Neural progenitor cell (in vitro differentiated cells): ENCODE measurements around the gene LEO1. TPM values are rescaled to one million over a fixed set of nuclear protein-coding genes. Genes with fewer than 3 reads are reported as not detected.

Experiments used
- DNase-seq: peaks from one replicate; pipeline ENCODE4 v3.0.0-alpha.2; 2016; ENCODE audit warnings: low spot score
- H2AFZ ChIP-seq: fragments of 200-600 bp; sonication (generic); replicated peaks from 2 replicates; pipeline ENCODE4 v1.6.1; 2016; ENCODE audit warnings: antibody characterized with exemption
- H3F3A ChIP-seq: fragments of 200-600 bp; sonication (generic); 2 replicates; pipeline ENCODE4 v1.6.1; 2016; ENCODE audit warnings: antibody characterized with exemption, low read depth
- H3K27ac ChIP-seq: fragments of 200-600 bp; sonication (generic); 2 replicates; pipeline ENCODE4 v1.5.1; 2016; ENCODE audit warnings: mild to moderate bottlenecking
- H3K27me3 ChIP-seq: fragments of 200-600 bp; sonication (generic); 2 replicates; pipeline ENCODE4 v1.6.1; 2016; ENCODE audit warnings: mild to moderate bottlenecking, moderate library complexity
- H3K36me3 ChIP-seq: fragments of 200-600 bp; sonication (generic); 2 replicates; pipeline ENCODE4 v1.5.1; 2016
- H3K4me1 ChIP-seq: fragments of 200-600 bp; sonication (generic); 2 replicates; pipeline ENCODE4 v1.6.1; 2016; ENCODE audit warnings: mixed run types
- H3K4me2 ChIP-seq: fragments of 200-600 bp; sonication (generic); 2 replicates; pipeline ENCODE4 v1.6.1; 2016
- H3K4me3 ChIP-seq: fragments of 200-600 bp; sonication (generic); 2 replicates; pipeline ENCODE4 v1.5.1; 2016
- H3K79me2 ChIP-seq: fragments of 200-600 bp; sonication (generic); 2 replicates; pipeline ENCODE4 v1.6.1; 2016; ENCODE audit warnings: low read depth
- H3K9ac ChIP-seq: fragments of 200-600 bp; sonication (generic); 2 replicates; pipeline ENCODE4 v1.6.1; 2016
- H3K9me3 ChIP-seq: fragments of 200-600 bp; sonication (generic); 2 replicates; pipeline ENCODE4 v1.5.1; 2016; ENCODE audit warnings: low read depth
- H4K20me1 ChIP-seq: fragments of 200-600 bp; sonication (generic); 2 replicates; pipeline ENCODE4 v1.6.1; 2016; ENCODE audit warnings: low read depth
- H3K27ac Mint-ChIP-seq: 3 replicates; pipeline ENCODE4 v1.8.0; 2021; ENCODE audit warnings: mixed read lengths
- H3K27me3 Mint-ChIP-seq: 2 replicates; pipeline ENCODE4 v1.8.0; 2022; ENCODE audit warnings: low read depth, mild to moderate bottlenecking, inconsistent platforms, moderate library complexity, mixed read lengths; ENCODE audit not compliant: insufficient read depth
- H3K36me3 Mint-ChIP-seq: 3 replicates; pipeline ENCODE4 v1.8.0; 2021; ENCODE audit warnings: mixed read lengths
- H3K4me1 Mint-ChIP-seq: 3 replicates; pipeline ENCODE4 v1.8.0; 2021; ENCODE audit warnings: mixed read lengths
- H3K4me3 Mint-ChIP-seq: 3 replicates; pipeline ENCODE4 v1.8.0; 2021; ENCODE audit warnings: mild to moderate bottlenecking, moderate library complexity, mixed read lengths
- H3K9me3 Mint-ChIP-seq: 3 replicates; pipeline ENCODE4 v1.8.0; 2020; ENCODE audit warnings: mixed read lengths
- CTCF ChIP-seq: fragments of 200-600 bp; sonication (generic); IDR thresholded peaks from 2 replicates; pipeline ENCODE4 v1.5.1; 2017; ENCODE audit warnings: antibody characterized with exemption, mild to moderate bottlenecking
- EZH2 ChIP-seq: fragments of 200-600 bp; sonication (generic); IDR thresholded peaks from 2 replicates; pipeline ENCODE4 v1.6.1; 2017; ENCODE audit warnings: antibody characterized with exemption, mild to moderate bottlenecking, moderate library complexity
- EZH2phosphoT487 ChIP-seq: fragments of 200-600 bp; sonication (generic); IDR thresholded peaks from 2 replicates; pipeline ENCODE4 v1.6.1; 2017; ENCODE audit warnings: antibody characterized with exemption
- total RNA-seq: library from RNA; depleted of rRNA; stranded (reverse); fragments of >200 nt; gene quantifications from 2 replicates; pipeline ENCODE4 v1.2.3, GENCODE V29; 2015; ENCODE audit warnings: low replicate concordance

The LEO1 gene
- total RNA-seq, 1 donor from 2014 or later: 43.9 TPM

- Histone ChIP-seq H3K9me3 (no peaks in the 10 kb centered on the region), H3K9ac (no peak overlapping the region), H2AFZ (no peak overlapping the region), H3K27ac (no peak overlapping the region), H3F3A (peaks cover 5% of the 10 kb centered on the region), H3K4me1 (peaks cover 6% of the 10 kb centered on the region), H3K27me3 (no peaks in the 10 kb centered on the region), H3K4me3 (no peak overlapping the region), H3K79me2 (peaks cover 72% of the 10 kb centered on the region), H3K36me3 (no peaks in the 10 kb centered on the region), H4K20me1 (no peaks in the 10 kb centered on the region), H3K4me2 (no peak overlapping the region)
- Mint-ChIP-seq H3K4me1 (peaks cover 15% of the 10 kb centered on the region), H3K27ac (no peak overlapping the region), H3K36me3 (peaks cover 30% of the 10 kb centered on the region), H3K27me3 (peaks cover 5% of the 10 kb centered on the region), H3K9me3 (peaks cover 15% of the 10 kb centered on the region), H3K4me3 (no peak overlapping the region)
- TF ChIP-seq CTCF: no peak
- no peak for TF ChIP-seq EZH2
- no peak for TF ChIP-seq EZH2phosphoT487
- DNase-seq: no peak
Observed at GRCh38 chr15:51967583-51967982, 4.0 kb downstream of the LEO1 start.

- Histone ChIP-seq H3K4me3 (no peak overlapping the region), H4K20me1 (no peaks in the 10 kb centered on the region), H3K9ac (no peak overlapping the region), H3K36me3 (no peaks in the 10 kb centered on the region), H3K4me2 (no peak overlapping the region), H3K9me3 (no peaks in the 10 kb centered on the region), H3K4me1 (peaks cover 6% of the 10 kb centered on the region), H2AFZ (no peak overlapping the region), H3F3A (no peaks in the 10 kb centered on the region), H3K27ac (no peak overlapping the region), H3K79me2 (peaks cover 62% of the 10 kb centered on the region), H3K27me3 (no peaks in the 10 kb centered on the region)
- Mint-ChIP-seq H3K36me3 (peaks cover 35% of the 10 kb centered on the region), H3K4me3 (no peak overlapping the region), H3K9me3 (peaks cover 13% of the 10 kb centered on the region), H3K27ac (no peak overlapping the region), H3K27me3 (peaks cover 2% of the 10 kb centered on the region), H3K4me1 (peaks cover 12% of the 10 kb centered on the region)
- DNase-seq: no peak
- TF ChIP-seq CTCF (no peak), EZH2 (no peak), EZH2phosphoT487 (no peak)
Observed at GRCh38 chr15:51966192-51966591, 5.4 kb downstream of the LEO1 start.

- H2AFZ ChIP-seq: no peak overlapping the region
- H3K27me3 ChIP-seq: no peaks in the 10 kb centered on the region
- TF ChIP-seq CTCF: no peak
- no peak for TF ChIP-seq EZH2phosphoT487
- TF ChIP-seq EZH2: no peak
- H3K27ac Mint-ChIP-seq: no peak overlapping the region
- H3K9me3 Mint-ChIP-seq: peaks cover 13% of the 10 kb centered on the region
- peaks cover 6% of the 10 kb centered on the region for H3K4me1 ChIP-seq
- no peak overlapping the region for H3K4me2 ChIP-seq
- H3K27ac ChIP-seq: no peak overlapping the region
- no peak for DNase-seq
- H3K36me3 ChIP-seq: no peaks in the 10 kb centered on the region
- peaks cover 38% of the 10 kb centered on the region for H3K36me3 Mint-ChIP-seq
- H3K27me3 Mint-ChIP-seq: peaks cover 2% of the 10 kb centered on the region
- H3K4me1 Mint-ChIP-seq: peaks cover 7% of the 10 kb centered on the region
- no peak overlapping the region for H3K4me3 Mint-ChIP-seq
- H3K4me3 ChIP-seq: no peak overlapping the region
- no peaks in the 10 kb centered on the region for H4K20me1 ChIP-seq
- H3K9me3 ChIP-seq: no peaks in the 10 kb centered on the region
- peaks cover 57% of the 10 kb centered on the region for H3K79me2 ChIP-seq
- H3F3A ChIP-seq: no peaks in the 10 kb centered on the region
- H3K9ac ChIP-seq: no peak overlapping the region
Observed at GRCh38 chr15:51965691-51966090, 5.9 kb downstream of the LEO1 start.
